ENCODE measurements around the gene INHBC. TPM values are rescaled to one million over a fixed set of nuclear protein-coding genes. Genes with fewer than 3 reads are reported as not detected.
A peak's percentile ranks its signal among the peaks of the same experiment; 100 is the strongest.

INHBC gene
- total RNA-seq, 1 donor from 2014 or later: not detected

GRCh38 chr12:57487055-57487596, 52.5 kb downstream of the INHBC start:
- no peak for DNase-seq
- H3K4me3 ChIP-seq: peak overlapping the region; percentile 98
- H3K9me3 ChIP-seq (replicated peaks): no peaks in the 10 kb centered on the region
- intact Hi-C loops (cut with micrococcal nuclease): no loop called here
- peaks cover 33% of the 10 kb centered on the region for H3K36me3 ChIP-seq
- H3K27me3 ChIP-seq (ENCODE audit: low read depth): peaks cover 12% of the 10 kb centered on the region
- H3K27ac ChIP-seq (replicated peaks): peak overlapping the region; percentile 78
- H3K4me1 ChIP-seq: peaks cover 25% of the 10 kb centered on the region
- no peak for TF ChIP-seq CTCF (IDR thresholded peaks at IDR 0.05; ENCODE audit: borderline replicate concordance)

GRCh38 chr12:57487597-57488401, 53.2 kb downstream of the INHBC start, which contains the start of gene MARS1:
Gene MARS1 (plus strand): TSS chr12:57488068. CDS start chr12:57488091, 23 bp downstream.
- Histone ChIP-seq H3K4me1 (peaks cover 25% of the 10 kb centered on the region), H3K27ac (replicated peaks) (peak within 1 kb of the TSS; percentile 78), H3K36me3 (peaks cover 40% of the 10 kb centered on the region), H3K9me3 (replicated peaks) (no peaks in the 10 kb centered on the region), H3K4me3 (peak within 1 kb of the TSS; percentile 98), H3K27me3 (ENCODE audit: low read depth) (peaks cover 5% of the 10 kb centered on the region)
- TF ChIP-seq CTCF (IDR thresholded peaks at IDR 0.05; ENCODE audit: borderline replicate concordance): no peak
- intact Hi-C loops (cut with micrococcal nuclease): no loop called here
- DNase-seq: peak; percentile 93

- no peak for DNase-seq
- intact Hi-C loops (cut with micrococcal nuclease): no loop called here
Observed at GRCh38 chr12:57488402-57489156, 54.0 kb downstream of the INHBC start.

GRCh38 chr12:57489157-57489641, 54.6 kb downstream of the INHBC start:
- TF ChIP-seq CTCF (IDR thresholded peaks at IDR 0.05; ENCODE audit: borderline replicate concordance): no peak
- DNase-seq: no peak
- H3K27me3 ChIP-seq (ENCODE audit: low read depth): no peaks in the 10 kb centered on the region
- H3K4me3 ChIP-seq: peak overlapping the region; percentile 98
- peaks cover 25% of the 10 kb centered on the region for H3K4me1 ChIP-seq
- intact Hi-C loops (cut with micrococcal nuclease): no loop called here
- no peaks in the 10 kb centered on the region for H3K9me3 ChIP-seq (replicated peaks)
- no peak overlapping the region for H3K27ac ChIP-seq (replicated peaks)
- peaks cover 46% of the 10 kb centered on the region for H3K36me3 ChIP-seq

More at GRCh38 chr12:57488402-57489156, 54.0 kb downstream of the INHBC start:
- peak overlapping the region; percentile 98 for H3K4me3 ChIP-seq
- no peaks in the 10 kb centered on the region for H3K27me3 ChIP-seq (ENCODE audit: low read depth)
- peaks cover 42% of the 10 kb centered on the region for H3K36me3 ChIP-seq
- H3K27ac ChIP-seq (replicated peaks): peak overlapping the region; percentile 78
- no peak for TF ChIP-seq CTCF (IDR thresholded peaks at IDR 0.05; ENCODE audit: borderline replicate concordance)
- peaks cover 25% of the 10 kb centered on the region for H3K4me1 ChIP-seq
- no peaks in the 10 kb centered on the region for H3K9me3 ChIP-seq (replicated peaks)

GRCh38 chr12:57490126-57490525, 55.5 kb downstream of the INHBC start:
- H3K27ac ChIP-seq (replicated peaks): no peak overlapping the region
- no peaks in the 10 kb centered on the region for H3K9me3 ChIP-seq (replicated peaks)
- peaks cover 46% of the 10 kb centered on the region for H3K36me3 ChIP-seq
- no peak for DNase-seq
- TF ChIP-seq CTCF (IDR thresholded peaks at IDR 0.05; ENCODE audit: borderline replicate concordance): no peak
- H3K27me3 ChIP-seq (ENCODE audit: low read depth): no peaks in the 10 kb centered on the region
- peaks cover 25% of the 10 kb centered on the region for H3K4me1 ChIP-seq
- intact Hi-C loops (cut with micrococcal nuclease): no loop called here
- no peak overlapping the region for H3K4me3 ChIP-seq

Measured in left ventricle myocardium inferior (tissue), 1 donor.